ENCODE results near the gene OBSL1.
A peak's percentile ranks its signal among the peaks of the same experiment; 100 is the strongest.

The OBSL1 gene

DNA sequence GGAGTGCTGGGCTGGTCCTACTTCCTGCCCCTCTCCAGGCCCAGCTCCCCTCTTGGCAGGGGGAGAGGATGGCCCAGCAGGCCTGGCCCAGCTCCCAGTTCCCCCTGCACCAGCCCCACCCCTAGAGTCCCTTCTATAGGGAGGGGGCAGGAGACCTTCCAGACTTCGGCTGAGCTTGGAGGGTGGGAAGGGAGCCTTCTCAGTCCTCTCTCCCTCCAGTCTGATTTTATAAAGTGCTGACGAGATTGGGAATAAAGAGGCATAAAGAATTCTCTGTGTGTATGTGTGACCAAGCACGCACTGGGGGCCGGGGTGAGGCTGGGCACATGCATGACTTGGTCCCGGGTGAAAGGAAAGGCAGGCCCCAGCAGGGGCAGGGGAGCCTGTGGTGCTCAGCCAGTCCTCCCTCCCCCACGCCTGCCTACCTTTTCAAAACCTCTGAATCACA is 32.8 kb downstream of the OBSL1 start:
- no peak overlapping the region for H3K4me3 ChIP-seq
- H3K27ac ChIP-seq: peak overlapping the region in 1 of 21 experiments; percentile 10

DNA sequence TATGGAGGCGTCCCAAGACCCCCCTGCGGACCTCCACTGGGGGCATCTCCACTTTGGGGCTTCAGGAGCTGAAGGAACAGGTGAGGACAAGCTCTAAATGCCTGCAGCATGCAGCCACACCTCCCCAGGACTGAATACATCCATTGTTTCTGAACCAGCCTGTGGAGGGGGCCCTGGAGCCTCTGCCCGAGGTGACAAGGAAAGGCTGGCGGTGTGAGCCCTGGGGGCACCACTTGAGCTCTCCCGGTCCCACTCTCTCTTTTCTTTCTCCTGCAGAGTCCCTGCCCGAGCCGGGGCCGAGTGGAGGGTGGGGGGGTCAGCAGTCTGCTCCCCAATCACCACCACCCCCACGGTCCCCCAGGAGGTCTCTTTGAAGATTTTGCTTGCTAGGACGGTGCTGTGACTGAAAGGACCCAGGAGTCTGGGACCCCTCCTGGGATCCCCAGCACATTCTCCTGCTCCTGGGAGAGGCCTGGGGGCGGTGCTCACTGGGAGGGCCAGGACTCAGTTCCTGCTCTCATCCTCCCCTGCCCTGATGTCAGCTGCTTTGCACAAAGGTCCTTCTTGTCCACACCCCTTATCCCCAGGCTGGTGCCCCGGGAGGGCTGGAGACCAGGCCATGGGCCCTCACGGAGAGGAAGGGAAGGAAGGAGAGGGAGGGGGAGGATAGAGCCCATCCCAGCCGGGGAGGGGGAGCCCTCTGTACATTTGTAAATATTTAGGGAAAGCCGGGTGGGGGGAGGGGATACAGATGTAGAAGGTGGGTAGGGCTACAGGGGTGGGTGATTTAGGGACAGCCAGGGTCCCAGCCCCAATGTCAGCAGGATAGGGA is 33.5 kb downstream of the OBSL1 start:
- Histone ChIP-seq H3K4me3 (no peak overlapping the region), H3K27ac (peak overlapping the region in 1 of 21 experiments; percentile 10)

DNA sequence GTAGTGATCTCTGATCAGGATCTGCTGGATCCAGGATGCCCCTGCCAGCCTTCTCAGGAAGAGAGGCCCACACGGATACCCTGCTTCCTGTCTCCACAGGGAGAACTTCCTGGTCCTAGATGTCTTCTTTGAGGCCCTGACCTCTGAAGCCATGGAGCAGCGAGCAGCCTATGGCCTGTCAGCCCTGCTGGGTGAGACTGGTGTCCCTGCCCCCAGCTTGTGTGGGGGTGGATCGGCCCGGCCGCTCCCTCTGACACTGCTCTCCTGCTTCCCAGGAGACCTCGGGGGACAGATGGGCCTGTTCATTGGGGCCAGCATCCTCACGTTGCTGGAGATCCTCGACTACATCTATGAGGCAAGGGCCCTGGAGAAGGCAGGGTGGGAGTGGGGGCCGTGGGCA is 34.4 kb downstream of the OBSL1 start:
- no peak overlapping the region for H3K4me3 ChIP-seq
- no peak overlapping the region for H3K27ac ChIP-seq

DNA sequence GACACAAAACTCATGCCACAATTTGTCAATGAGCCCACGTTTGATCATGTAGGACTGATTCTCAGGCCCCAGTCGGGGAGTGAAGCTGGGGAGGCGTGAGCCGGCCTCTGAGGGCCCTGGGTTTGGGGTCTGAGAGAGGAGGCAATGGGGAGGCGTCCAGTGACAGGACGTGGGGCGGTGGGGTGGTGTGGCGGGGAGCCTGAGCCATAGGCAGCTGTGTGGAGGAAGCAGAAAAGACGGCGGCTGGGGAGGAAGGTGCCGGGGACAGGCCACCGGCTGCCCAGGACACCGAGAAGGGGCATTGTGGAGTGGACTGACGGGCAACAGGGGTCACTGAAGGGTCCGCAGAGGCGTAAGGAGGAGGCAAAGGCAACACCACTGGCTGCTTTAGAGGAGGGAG is 34.9 kb downstream of the OBSL1 start:
- H3K4me3 ChIP-seq: no peak overlapping the region
- H3K27ac ChIP-seq: no peak overlapping the region

DNA sequence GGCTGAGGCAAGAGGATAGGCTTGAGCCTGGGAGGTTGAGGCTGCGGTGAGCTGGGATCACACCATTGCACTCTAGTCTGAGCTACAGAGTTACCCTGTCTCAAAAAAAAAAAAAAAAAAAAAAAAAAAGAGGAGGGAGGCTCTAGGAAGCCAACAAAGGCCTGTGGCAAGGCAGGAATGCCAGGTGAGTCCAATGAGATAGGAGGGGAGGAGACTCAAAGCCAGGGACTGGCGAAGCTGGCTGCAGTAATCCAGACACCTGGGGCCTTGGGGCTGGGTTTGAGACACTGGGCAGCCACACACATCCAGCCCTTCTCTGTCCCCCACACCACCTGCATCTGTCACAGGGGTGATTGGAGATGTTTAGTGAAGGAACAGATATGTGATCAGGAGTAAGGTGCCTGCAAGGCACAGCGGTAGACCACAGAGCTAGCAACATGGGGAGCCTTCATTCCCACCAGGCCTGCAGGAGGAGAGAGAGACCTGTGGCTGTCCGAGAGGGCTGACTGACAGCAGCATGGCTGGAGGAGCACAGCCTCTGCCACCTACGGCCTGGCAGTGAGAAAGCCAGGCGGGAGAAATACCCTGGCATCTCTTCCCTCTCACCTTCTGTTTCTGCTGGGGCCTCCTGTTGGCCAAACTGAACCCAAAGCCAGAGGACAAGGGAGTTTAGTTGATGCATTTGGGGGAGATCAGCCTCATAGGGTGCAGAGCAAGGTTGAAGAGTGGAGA is 37.2 kb downstream of the OBSL1 start:
- no peak overlapping the region for H3K4me3 ChIP-seq
- H3K27ac ChIP-seq: no peak overlapping the region

DNA sequence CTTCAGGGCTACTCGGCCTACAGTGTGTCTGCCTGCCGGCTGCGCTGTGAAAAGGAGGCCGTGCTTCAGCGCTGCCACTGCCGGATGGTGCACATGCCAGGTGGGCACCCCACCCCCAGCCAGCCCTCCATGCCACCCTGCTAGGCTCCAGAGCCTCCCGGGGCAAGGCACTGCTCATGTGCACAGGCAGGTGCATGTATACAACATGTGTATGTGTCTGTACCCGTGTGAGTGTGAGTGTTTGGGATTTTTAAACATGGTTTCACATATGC is 39.0 kb downstream of the OBSL1 start:
- no peak overlapping the region for H3K27ac ChIP-seq
- H3K4me3 ChIP-seq: no peak overlapping the region

DNA sequence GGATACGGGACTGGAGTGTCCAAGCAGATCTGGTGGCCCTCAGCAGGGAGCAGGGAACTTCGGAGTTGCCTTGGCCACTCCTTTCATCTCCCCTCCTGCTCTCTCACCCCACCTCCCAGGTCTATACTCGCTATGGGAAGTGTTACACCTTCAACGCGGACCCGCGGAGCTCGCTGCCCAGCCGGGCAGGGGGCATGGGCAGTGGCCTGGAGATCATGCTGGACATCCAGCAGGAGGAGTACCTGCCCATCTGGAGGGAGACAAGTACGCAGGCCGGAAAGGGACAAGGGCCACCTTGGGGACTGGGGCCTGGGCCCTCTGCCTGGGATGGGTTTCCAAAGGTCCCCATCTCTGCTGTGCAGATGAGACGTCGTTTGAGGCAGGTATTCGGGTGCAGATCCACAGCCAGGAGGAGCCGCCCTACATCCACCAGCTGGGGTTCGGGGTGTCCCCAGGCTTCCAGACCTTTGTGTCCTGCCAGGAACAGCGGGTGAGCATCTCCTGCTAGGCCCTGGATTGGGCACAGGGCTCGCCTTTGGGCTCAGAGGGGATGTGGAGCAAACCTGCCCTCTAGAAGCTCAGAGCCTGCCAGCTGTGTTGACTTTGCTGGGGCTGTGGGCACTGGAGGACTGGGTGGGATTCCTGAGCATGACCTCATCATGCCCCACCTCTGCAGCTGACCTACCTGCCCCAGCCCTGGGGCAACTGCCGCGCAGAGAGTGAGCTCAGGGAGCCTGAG is 39.5 kb downstream of the OBSL1 start:
- Histone ChIP-seq H3K27ac (no peak overlapping the region), H3K4me3 (no peak overlapping the region)

DNA sequence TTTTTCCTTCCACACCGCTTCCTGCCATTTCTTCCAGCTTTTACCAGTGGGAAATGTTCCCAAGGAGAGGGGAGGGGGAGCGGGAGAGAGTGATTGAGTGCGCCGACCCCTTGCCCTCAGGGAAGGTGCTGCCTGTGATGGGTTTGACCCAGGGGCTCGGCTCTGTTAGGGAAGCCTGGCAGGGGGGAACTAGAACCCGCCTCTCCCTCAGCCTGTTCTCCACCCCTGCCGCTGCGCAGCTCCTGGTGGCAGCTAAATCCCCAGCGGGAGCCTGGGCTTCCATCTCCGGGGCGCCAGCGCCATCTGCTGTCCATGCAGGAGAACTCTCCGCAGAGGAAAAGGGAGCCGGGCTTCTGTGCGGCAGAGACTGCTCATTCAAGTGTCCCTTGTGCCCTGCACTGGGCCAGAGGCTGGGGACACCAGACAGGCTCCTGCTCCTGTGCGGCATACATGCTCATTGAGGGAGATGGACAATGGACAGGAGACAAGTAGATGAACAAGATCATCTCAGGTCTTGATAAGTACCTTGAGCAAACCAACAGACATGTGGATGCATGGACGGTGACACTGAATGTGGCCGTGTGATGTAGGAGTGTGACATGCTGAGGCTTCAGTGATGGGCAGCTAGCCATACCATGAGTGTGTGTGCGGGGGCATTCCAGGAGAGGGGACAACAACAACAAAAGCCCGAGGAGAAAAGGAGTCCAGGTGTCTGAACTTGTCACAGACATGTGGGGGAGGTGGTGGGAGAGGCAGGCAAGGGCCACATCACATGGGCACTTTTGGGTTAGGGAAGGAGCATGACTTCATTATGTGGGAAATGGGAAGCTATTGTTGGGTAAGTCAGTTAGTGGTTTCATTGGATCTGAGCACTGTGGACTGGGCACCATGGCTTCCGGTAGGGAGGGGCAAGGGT is 41.0 kb downstream of the OBSL1 start:
- no peak overlapping the region for H3K4me3 ChIP-seq
- H3K27ac ChIP-seq: no peak overlapping the region

DNA sequence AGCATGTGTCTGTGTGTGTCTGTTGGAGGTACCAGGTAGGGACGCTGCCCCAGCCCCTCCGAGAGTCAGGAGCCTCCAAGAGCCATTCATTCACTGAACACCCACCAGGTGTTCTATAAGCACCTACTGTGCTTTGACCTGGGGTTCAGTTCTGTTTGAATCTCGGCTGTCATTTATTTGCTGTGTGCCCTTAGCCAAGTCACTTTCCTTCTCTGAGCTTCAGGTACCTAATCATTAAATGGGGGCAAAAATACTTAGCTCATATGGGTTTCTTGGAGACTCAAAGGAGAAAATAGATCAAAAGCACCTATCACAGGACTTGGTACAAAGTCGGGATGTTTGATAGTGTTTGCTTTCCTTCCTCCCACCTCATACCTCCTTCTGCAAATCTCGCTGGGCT is 43.9 kb downstream of the OBSL1 start:
- no peak overlapping the region for H3K27ac ChIP-seq
- no peak overlapping the region for H3K4me3 ChIP-seq

DNA sequence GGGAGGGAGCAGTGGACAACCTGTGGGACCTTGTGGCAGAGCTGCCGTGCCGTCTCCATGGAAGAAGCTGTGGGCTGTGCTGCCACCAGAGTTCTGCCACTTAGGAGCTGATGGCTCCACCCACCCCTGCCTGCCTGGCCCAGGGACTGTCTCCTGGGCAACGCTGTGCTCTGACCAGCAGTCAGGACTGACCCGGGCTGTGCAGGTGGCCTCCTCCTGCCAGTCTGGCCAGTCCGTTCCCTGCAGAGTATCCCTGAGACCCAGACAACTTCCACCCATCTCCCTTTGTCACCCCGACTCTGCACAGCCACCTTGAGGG is 44.3 kb downstream of the OBSL1 start:
- Histone ChIP-seq H3K27ac (no peak overlapping the region), H3K4me3 (no peak overlapping the region)

DNA sequence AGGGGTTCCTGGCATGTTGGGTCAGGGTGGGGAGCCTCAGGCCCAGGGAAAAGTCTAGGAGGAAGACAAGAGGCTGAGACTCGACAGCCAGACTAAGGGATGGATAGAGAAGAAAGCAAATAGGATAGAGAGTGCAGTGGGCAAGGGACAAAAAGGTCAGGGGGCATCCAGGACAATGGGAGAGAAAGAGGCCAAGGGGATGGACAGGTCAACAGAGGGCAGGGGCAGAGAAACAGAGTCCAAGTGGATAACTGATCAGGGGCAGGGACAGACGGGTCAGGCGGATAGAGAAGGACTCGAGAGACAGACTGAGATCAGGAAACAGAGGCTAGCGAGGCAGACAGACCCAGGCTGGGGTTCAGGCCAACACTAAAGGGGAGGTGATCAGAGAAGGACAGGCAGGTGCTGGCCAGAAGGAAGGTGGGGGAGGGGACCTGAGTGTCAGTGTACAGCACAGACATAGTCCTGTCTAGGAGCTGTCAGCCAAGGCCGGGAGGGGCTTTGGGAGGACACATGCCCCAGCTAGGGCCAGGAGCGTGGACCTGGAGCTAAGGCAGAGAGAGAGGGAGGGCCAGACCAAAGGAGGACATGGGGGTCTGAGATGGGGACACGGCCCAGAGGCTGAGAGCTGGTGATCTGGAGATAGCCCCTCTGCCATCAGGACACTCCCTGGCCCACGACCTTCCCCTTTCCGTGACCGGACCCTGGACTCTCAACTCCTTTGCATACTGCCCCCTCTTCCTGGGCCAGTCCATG is 44.8 kb downstream of the OBSL1 start:
- H3K4me3 ChIP-seq: no peak overlapping the region
- no peak overlapping the region for H3K27ac ChIP-seq

DNA sequence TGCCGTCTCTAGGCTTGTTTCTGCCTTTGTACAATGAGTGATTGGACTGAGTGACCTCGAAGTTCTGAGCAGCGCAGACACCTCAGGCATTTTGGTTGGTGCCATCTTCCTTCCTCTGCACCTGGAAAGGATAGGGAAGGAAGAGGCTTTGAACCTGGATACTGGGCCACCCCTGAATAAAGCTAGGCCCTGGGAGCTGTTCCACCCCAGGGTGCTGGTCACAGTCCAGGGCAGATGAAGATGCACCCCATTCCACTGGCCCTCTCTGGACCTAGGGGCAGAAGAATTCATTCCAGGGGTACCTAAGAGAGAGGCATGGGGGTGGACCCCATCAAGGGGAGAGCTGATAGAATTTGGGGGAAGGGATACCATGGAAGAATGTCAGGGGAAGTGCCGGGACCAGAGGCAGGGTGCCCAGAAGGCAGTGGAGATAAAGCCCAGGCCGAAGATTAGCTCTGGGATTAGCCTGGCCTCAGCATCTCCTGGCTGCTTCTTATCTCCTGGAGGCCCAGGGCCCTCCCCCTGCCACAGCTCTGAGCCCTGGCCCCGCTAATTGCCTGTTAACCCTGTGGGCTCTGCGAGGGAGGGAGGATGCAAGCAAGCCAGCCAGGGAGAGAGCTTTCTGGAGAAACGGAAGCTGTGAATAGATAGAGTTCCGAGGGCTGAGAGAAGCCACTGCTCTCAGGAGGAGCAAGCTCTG is 45.7 kb downstream of the OBSL1 start:
- no peak overlapping the region for H3K4me3 ChIP-seq
- no peak overlapping the region for H3K27ac ChIP-seq

DNA sequence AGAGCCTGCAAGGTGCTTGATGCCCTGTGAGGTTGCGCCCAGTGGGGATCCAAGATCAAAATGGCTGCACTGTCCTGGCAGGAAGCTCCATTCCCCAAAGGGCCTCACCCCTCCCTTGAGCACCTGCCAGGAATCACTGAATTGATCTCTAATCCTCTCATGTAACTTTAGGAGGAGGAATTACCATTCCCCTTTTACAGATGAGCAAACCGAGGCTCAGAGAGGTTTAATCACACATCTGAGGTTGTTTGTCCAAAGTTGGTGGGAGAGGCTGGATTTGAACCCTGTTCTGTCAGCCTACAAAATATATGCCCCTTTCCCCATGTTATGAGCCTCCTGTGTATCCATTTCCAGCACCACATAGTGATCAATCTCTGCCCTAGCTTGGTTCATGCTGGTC is 46.5 kb downstream of the OBSL1 start:
- Histone ChIP-seq H3K4me3 (no peak overlapping the region), H3K27ac (no peak overlapping the region)

DNA sequence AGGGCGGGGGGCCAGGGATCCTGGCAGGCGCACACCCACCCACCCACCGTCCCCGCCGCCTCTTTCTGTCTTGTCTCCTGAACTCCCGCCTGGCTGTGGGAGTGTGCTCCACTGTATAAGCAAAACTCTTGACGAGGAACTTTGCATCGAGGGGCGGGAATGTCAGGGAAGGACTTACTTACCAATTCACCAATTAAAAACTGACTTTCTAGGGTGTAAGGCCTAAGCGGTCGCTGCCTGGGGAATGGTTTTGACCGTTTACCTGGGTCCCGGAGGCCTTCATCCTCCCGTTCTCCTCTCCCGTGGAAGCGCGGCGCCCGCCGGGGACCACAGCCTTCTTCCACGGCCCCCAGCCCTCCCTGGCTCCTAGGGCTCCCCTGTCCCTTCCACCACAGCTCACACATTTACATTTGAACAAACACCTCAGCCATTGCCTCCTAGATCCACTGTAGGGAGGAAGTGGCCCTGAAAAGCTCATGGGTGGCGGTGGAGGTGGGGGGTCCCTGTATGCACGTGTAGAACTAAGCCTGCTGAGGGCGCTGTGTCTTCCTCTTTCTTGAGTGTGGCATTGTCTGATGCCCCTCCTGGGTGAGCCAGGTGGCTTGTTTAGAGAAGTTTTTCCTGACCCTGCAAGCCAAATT is 48.2 kb downstream of the OBSL1 start:
- no peak overlapping the region for H3K4me3 ChIP-seq
- no peak overlapping the region for H3K27ac ChIP-seq

DNA sequence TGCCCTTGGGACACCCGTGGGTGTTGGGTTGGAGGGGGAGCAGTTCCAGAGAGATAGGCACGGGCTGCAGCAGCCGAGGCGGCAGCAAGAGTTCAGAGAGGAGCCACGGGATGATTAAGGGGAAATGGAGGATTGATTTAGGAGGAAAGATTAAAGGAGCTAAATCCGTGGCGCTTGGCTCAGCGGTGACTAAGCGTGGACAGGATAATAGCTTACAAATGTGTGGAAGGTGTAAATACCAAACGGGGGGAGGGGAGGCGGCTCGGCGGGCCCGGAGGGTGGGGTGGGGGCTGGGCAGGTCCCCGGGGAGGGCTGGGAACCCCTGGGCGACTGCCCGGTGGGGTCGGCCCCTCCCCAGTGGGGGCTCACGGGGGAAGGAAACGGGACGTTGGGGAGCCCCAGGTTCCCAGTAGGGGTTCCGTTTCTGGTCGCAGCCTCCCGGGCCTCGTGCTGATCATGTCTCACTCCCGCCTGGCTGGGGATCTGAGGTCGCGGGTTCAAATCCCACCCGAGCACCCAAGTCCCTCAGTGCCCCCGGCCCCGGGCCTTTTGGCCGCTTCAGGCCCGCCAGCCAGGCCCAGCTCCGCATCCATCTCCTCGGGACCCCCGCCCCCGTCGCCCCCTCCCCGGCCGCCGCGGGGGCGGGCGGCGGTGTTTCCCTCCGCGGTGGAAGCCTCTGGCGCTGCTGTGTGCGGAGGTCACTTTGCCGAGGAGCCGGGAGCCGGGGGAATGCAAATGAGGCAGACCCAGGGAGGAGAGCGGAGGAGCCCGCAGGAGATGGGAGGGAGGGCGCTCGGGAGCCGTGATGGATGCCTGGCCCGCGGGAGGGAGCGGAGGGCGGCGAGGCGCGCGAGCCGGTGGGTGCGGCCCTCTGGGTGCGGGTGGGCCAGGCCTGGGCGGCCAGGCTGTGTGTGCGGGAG is 49.0 kb downstream of the OBSL1 start:
- Histone ChIP-seq H3K27ac (peak overlapping the region in 4 of 21 experiments; percentile 16 to 22 (median 18)), H3K4me3 (no peak overlapping the region)

DNA sequence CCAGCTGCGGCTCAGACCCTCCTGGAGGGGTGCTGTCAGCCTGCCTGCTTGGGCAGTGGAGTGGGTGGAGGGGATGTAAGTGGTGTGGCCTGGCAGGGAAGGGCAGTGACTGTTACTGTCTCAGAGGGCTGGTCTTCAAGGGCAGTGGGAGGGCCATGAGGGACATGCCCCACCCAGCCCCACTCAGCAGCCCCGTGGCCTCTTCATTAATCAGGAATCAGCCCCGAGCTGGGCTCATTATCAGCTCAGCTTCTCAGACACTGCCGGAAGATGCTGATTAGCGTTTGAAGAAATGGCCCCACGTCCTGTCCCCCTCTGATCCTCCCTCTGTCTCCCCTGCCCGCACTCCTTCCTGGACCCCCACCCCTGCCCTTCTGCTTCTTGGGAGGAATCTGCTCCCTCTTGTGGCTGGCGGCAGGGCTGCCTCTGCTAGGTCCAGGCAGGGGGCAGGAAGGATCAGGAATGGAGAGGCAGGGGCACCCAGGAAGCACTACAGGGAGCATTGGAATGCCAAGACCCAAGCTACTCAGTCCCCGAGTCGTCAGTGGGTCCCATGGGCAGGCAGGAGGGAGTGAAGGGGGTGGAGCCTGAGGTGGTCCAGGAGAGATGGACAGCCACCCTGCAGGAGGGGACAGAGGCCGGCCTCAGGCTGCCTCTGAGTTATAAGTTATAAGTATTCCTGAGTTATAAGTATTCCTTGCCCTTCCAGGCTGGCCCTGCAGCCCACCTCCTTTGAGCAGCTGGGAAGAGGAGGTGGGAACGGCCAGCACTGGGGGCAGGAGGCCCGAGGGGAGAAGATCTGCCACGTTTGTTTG is 50.1 kb downstream of the OBSL1 start:
- Histone ChIP-seq H3K4me3 (no peak overlapping the region), H3K27ac (peak overlapping the region in 2 of 21 experiments; percentile 16 to 19)
